Activated effector memory CD4-positive, alpha-beta T cell treated with Interleukin-2 at 50 U/mL for 16 hours (primary cell): ENCODE results near the gene ISCA2.
"Not testable (repeated sequence)": the region's sequence is repeated elsewhere in the genome, so short reads cannot be mapped to it uniquely, and the experiment has no call there.

Experiments
- DNase-seq: peaks from one replicate; pipeline ENCODE4 v3.0.0-alpha.2; 2020

Gene ISCA2, protein sequence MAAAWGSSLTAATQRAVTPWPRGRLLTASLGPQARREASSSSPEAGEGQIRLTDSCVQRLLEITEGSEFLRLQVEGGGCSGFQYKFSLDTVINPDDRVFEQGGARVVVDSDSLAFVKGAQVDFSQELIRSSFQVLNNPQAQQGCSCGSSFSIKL

DNA sequence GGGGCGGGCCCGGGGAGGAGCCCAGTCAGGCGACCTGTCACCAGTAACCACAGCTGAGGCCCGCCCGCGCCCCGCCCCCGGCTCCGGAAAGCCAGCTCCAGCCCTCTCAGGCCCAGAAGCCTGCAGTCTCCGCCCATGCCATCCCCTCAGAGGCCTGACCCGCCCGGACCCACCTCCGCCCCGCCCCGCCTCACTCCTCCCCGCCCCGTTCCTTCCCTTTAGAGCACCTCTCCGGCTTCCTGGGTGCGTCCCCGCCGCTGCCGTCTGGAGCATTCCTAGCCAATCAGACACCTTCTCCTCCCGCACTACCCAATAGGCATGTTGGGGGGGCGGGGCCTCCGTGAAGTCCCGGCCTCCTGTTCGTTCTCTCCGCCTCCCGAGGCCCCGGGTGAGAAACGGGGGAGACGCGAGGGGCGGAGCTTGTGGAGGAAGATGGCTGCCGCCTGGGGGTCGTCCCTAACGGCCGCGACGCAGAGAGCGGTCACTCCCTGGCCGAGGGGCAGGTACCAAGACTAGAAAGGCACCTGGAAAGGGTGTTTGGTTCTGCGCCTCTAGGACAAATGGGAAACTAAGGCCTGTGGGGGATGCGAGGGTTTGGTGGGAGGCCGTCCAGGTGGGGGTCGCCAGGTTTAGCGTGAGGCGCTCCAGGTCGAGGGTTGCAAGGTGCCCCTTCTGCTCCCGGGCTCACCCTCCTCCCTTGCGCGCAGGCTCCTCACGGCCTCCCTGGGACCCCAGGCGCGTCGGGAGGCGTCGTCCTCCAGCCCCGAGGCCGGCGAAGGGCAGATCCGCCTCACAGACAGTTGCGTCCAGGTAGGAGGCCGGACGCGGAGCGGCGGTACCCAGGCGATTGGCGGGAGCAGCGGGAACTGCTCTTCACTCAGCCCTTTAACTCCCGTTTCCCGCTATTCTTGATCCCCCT lies at the start of gene ISCA2:
ISCA2 (plus strand) TSS at position 423 of the 919 bp plus-strand sequence; CDS start at position 433, 10 bp downstream.
- DNase-seq, result peak; percentile 100

DNA sequence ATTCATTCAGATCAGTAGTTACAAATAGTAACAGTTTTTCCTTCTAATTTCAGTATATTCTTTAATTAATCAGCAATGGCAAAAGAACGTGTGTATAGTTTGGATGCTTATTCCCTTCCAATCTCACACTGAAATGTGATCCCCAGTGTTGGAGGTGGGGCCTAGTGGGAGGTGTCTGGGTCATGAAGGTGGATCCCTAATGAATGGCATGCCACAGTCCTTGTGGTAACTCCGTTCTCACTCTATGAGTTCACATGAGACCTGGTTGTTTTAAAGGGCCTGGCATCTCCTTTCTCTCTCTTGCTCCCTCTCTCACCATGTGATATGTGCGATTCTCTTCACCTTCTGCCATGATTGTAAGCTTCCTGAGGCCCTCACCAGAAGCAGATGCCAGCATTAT lies 48.7 kb upstream of the ISCA2 start:
- no peak for DNase-seq

DNA sequence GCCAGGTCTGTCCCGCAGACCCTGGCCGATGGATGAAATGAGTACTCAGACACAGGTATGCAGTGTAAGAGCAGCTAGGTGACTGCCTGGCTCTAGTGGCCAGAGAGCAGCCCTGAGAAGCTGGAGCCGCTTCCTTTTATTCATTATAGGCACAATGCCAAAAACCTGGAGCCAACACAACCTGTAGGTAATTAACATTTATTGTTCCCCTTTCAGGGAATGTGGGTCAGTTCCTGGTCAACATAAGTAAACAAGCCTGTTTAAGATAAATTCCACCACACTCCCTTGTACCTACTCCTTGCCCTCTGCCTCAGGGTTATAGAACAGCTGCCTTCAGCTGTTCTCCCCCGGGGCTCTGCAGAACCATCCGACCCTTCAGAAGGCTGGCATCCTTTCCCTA lies 39.2 kb upstream of the ISCA2 start:
- not testable (repeated sequence) for DNase-seq

DNA sequence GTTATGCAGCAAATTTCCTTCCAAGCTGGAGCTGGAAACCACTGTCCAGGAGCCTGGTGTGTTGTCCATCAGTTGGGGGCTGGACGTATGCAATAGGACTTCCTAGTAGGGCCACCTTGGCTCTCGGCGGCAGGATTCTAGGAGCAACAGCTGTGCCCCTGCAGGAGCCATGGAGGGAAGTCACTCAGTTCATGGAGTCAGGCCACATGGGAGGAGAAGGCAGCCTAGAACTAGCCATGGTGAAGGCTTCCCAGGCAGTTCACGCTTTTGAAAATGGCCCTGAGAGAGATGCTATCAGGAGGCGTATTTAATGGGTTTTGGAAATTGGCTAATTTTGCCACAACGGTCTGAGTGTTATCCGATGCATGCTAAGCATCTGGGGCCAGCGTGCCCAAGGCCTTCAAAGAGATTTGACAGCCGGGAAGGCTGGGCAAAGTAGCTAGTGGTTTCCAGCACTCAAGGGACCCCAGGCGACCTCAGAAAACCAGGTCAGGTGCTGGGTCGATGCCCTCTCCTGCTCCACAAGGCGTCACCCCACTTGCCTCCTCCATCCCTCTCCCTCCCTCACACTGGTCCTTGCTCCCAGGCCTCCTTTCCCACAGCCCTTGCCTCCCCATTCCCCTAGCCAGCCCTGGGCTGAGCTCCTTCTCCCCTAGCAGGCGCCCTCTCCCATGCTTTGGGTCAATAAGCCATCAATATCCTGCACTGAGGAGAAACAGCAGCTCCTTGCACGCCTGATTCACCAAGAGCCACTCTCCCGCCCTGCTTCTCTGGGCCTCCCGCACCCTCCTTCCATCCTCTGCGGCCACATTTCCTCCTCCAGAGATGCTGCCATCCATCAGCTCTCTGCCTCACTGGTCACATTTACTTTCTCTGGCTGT lies 36.6 kb upstream of the ISCA2 start:
- no peak for DNase-seq

DNA sequence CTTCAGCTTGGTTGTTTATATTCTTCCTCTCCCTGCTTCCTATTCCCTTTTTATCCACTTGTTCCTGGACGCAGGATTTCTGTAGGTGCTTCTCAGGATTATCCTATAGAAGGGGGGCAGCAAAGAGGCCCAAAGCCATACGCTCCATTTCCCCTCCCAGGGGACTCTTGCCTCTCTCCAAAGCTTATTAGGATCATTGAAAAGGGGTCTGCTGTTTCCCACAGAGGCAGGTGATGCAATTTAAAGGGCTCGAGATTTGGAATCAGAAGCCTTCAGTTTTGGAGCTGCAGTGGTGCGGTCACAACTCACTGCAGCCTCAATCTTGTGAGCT lies 36.0 kb upstream of the ISCA2 start:
- no peak for DNase-seq

DNA sequence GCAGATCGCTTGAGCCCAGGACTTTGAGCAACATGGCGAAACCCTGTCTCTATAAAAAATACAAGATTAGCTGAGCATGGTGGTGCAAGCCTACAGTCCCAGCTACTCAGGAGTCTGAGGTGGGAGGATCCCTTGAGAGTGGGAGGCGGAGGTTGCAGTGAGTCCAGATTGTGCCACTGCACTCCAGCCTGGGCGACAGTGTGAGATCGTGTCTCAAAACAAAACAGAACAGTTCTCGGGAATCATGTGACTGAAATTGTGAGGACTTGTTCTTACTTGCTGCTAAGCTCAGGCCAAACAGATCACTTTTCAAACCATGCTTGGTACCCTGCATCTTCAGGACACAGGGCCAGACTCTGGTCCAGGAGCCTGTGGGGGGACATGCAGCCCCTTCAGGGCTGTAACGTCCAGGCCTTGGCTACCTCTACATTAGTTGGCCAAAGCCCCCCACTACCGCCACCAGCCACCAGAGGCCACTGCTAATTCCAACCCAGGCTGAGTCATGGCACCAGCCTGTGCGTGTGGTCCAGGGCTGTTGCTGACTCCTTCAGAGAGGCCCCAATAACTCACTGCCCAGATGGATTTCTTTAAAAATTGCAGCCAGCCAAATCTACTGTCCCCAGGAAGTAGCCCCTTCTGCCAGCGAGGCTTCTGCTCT lies 34.1 kb upstream of the ISCA2 start:
- no peak for DNase-seq

DNA sequence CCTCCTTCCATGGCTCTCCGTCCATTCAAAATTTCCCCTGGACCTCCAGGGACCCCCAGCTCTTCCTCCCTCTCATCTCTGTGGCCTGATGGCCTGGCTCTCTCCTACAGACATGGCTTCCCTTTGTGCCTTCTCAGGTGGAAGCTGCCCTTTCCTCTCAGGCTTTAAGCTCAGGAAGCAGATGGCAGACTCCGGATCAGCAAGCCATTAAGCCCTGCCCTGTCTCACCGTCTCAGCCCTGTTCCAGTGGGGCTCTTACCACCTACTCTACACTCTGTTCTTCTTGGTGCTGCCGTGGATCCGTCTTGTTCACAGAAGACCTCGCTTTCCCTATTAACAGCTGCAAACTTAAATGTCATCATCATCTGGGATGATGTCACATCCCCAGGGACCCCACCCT lies 33.6 kb upstream of the ISCA2 start:
- DNase-seq, result no peak

DNA sequence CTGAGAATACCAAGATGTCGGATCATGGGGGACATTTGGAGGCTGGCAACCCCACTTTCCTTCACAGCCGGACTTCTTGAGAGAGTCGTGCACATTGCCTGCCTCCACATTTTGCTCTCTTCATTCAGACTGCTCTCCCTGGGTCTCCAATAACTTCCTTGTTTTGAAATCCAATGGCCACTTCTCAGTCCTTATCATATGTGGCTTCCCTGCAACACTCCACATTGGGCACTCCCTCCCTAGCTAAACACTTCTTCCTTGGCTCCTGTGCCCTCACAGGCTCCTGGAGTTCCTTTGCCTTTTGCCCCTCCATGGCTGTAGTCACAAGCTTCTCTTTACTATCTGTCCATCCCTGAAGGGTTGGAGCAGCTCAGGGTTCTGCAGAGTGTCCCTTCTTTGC lies 30.6 kb upstream of the ISCA2 start:
- no peak for DNase-seq

DNA sequence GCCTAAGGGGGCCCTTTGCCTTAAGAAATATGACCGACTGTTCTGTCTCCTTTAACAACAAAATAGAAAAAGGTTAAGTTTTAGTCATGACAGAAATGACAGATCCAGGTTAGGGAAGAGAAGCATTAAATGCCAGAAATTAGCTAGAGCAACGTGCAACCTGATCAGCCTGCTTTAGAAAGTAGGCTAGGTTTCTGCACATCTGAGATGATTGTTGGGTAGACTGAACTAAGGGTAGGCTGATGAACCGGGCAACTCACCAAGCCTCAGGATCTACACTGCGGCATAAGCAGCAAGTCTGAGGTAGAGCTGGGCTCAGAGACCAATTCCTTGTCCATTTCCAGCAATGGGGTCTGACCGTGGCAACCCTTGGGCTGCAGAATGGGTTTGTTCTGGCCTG lies 29.9 kb upstream of the ISCA2 start:
- DNase-seq, result no peak

DNA sequence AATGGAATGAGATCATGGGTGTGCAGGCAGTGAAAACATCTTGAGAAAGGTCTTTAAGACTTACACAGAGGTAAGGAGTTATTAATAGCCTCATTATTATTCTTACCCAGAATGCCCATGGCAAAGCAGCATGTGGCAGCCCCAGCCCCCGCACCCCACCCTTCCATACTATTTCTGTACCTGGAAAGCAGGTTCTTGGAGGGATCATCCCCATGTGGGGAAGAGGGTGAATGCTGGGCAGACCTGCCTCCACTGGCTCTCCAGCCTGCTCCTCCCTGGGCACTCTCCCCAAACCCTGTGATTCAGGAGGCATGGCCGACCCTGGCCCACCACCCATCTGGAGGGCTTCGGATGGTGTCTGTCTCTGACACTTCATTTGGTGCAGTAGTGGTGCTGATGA lies 28.8 kb upstream of the ISCA2 start:
- DNase-seq, result no peak

DNA sequence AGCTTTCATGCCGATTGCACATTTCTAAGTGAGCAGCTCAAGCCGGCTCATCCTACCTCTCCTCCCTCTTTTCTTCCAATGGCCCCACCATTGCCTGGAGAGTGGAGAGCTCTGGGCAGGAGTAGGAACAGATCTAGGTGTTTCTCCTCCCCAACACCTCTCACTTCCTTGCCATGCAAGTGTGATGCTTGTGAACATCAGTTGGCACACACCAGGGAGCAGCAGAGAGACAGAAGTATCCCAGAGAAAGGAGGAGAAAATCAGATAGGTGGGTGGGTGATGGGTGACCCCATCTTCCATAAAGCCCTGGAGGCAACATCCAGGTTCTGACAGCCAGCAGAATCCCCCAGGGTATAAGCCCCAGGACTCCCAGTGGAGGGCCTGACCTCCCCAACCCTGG lies 28.2 kb upstream of the ISCA2 start:
- DNase-seq, result no peak

DNA sequence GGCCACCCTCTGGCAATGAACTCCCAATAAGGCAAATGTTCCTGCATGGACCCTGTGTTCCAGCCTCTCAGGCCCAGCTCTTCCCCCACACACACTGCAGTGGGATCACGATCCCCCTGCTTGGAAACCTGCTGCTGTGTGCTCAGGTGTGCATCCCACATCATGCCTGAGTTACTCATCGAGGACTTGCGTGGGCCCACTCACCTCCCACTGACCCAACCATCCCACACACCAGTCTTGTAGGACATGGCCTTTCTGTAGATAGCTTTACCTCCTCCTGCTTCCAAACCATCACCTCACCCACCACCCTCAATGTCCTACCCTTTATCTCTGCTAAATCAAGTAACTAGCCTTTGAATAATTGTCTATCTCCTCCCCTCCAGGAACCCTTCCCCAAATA lies 25.1 kb upstream of the ISCA2 start:
- DNase-seq, result no peak

DNA sequence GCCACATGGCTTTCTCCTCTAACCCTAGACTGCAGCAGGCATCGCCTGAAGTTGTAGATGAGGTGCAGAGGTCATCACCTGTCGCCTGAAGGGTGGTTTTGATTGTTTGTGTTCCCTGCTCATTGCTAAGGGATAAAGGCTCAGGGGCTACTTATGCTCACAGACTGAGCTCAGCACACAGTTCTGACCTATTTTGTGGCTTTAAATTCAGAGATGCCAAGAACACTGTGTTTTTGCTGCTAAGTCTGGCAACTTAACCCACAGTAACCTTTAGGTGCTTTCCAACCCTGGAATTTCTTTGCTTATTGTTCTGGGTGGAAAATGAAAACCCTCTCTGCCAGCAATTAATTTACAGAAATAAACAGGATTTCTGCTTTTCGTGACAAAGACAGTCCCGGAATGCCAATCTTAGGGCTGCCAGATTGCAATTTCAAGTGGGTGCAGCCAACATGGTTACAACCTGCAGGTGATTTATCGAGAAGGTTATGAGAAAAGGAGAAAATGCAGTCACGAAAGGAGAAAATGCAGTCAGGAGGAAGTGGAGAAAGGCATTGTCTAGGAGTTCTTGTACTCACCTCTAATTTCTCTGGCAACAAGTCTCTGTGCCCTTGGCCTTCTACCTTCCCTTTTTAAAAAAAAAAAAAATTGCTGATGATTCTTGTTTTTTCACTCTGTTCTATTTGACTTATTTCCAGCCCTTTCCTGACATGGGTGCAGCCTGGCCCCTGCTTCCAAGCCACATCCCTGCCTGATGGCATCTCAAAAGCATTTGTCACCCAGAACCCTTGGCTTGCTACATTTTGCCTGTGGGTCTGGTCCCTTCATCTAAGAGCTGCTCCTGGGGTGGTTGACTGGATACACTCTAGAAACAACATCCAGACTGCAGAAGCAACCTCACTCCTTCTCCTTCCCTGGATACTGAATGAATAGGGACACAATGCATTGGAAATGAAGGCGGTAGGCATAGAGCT lies 23.7 kb upstream of the ISCA2 start:
- no peak for DNase-seq

DNA sequence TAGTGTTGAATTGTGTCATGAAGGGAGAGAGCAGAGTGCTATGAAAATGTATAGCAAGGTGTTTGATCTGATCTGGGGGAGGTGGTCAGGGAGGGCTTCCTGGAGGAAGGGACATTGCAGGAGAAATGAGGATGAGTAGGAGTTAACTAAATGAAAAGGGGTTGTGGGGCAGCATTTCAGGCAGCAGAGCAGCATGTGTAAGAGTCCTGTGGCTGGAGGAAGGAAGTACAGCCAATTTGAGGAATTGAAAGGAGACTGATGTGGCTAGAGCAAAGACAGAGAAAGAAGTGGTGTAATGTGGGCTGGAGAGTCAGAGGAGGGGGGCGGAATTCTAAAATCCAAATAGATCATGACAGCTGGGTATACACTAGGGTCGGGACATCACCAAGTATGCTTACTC lies 21.0 kb upstream of the ISCA2 start:
- DNase-seq, result no peak

DNA sequence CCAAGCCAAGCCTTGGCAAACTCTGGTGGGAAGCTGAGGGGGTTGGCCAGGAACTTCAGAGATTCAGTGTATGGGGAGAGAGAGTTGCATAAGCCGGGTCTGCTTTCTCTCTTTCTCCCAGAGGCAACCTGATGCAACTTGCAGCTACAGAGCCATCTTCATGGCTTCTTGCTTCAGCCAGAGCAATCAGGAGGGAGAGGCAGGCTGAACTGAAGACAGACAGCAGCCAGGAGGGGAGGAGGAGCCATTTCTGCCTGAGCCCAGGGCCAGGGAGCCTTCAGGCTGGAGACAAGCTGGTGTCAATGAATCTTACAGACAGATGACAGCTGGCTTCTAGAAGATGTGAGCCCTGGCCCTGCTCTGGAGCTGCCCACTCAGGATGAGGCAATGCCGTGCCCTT lies 19.2 kb upstream of the ISCA2 start:
- DNase-seq, result no peak

DNA sequence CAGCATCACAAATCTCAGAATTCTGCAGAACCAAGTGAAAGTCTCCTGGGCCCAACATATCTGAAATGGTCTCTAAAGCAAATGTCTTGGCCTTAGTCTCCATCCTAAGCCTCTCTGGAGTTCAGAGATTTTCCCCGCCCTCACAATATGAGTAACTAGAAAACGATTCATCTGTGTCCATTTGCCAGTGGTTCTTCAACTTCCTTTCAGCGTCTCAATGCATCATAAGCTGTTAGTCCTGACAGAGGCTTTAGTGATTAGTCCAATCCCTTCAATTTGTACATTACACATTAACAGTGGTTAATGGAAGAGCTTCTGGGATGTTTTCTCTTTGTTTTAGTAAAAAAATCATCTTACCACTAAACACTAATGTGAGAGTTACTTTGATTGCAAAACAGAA lies 17.9 kb upstream of the ISCA2 start:
- no peak for DNase-seq

DNA sequence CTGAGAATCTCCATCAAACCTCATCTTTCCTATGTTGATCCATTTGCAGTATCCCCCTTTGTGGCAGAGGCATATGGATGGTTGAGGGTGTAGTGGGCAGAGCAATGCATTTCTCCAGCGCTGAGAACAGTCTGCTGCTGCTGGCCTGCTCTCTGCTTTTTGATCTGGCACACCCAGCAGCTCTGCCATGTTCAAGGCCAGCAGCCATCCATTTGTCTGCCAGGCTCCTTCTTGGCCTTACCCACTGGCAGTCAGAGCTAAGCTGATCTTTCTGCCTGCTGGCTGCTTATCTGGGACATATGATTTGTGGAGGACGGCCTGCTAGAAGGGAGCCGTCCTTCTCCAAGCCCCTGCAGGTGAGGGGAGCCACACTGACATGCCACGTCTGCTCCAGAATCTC lies 17.5 kb upstream of the ISCA2 start:
- no peak for DNase-seq

DNA sequence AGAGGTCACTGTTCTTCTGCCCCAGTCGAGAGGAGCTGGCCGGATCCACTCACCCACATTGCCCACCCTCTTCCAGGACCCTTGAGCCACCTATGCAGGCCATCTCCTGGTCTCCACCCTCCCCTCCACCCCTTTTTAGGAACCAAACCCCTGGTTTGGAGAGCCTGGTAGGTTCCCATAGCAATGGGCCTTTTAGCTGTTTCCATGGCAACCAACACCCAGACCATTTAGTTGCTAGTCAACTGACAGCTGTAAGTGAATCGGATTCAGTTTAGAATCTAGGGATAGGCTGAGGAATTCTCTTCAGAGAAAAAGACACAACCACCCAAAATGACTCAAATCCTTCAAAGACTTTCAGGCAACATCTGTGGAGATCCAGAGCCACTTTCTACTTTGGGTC lies 17.0 kb upstream of the ISCA2 start:
- no peak for DNase-seq

DNA sequence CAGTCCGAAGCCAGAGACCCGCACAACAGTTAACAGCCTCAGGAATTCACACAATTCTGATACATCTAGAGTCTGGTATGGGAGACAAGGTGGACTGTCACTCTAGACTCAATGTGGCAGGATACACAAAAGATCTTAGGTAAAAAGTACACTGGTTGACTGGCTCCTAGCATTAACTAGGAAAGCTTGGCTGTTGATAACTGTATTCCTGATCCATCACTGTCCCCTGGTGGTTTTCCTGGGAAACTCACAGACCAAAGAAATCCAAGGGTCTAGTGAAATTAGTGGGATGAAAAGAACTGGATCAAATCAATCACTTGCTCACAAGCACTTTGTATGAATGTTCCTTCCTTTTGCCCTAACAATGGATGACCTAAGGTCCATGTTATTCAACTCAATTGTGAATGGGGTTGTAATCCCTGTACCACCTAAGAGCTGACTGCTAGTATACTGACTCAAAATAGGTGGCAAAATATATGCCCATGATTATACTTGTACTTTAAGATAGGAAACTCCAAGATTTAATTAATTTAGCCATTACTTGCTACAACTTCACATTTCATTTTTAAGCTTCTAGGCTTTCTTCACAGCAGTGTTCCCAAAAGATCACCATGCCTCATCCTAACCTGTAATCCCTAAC lies 14.4 kb upstream of the ISCA2 start:
- DNase-seq, result no peak

DNA sequence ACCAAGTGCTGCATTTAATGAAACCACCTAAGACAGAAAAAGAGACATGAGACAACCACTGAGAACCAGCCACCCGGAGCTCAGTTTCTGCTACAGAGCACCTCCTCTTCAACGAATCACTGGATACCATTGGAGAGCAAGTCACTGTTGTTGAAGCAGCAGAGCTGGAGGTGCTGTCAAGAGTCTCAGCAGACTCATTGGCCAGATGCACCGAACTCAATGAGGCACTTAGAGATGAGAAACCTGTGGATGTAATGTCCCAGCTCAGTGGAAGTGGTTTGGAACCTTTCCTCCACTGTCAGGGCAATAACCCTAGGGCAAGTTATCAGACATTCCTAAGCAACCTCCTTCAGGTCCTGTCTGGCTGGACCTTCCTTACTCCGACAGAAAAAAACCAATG lies 13.5 kb upstream of the ISCA2 start:
- no peak for DNase-seq

DNA sequence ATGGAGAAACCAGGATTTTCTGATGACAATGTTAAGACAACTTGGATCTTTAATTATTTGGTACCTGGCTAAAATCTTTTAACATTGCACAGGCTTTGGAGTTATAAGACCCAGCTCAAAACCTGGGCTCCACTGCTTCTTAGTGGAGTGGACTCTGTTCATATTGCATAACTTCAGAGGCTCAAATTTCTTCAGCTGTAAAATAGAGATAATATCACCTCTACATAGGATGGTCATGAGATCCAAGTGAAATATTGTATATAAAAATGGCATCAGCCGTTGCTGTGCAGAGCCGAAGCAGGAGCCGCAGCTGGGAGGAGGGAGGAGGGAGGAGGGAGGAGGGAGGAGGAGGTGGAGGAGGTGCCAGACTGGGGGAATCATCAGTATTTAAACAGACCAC lies 11.0 kb upstream of the ISCA2 start:
- DNase-seq, result no peak

DNA sequence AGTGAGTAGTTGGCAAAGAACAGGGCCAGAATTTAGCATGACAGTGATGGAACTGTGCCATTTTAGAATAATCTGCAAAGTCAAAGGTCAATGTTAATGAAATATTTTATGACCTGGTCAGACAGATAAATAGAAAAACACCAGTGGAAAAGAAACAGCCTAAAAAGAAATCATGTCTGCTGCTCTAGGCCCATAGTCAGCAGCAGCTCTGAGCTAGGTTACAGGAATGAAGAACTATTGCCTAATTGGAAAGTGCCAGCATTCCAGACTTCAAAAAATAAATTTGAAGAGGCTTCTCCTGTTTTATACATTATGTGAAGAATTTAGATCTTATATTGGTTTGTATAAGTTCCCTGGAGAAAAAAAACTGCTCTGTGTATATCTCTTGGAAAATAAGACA lies 10.2 kb upstream of the ISCA2 start:
- DNase-seq, result no peak
